Stimulated activated CD4-positive, alpha-beta T cell treated with anti-CD3 and anti-CD28 coated beads, Interleukin-2, amount 100 ng/mL, for 48 hours (primary cell): ENCODE data around the gene NAA38.
"Not testable (repeated sequence)": the region's sequence is repeated elsewhere in the genome, so short reads cannot be mapped to it uniquely, and the experiment has no call there.

Source experiments
- DNase-seq, 2 donors: peaks; one replicate each; pipeline ENCODE4 v3.0.0-alpha.2; 2020

The NAA38 gene

DNA sequence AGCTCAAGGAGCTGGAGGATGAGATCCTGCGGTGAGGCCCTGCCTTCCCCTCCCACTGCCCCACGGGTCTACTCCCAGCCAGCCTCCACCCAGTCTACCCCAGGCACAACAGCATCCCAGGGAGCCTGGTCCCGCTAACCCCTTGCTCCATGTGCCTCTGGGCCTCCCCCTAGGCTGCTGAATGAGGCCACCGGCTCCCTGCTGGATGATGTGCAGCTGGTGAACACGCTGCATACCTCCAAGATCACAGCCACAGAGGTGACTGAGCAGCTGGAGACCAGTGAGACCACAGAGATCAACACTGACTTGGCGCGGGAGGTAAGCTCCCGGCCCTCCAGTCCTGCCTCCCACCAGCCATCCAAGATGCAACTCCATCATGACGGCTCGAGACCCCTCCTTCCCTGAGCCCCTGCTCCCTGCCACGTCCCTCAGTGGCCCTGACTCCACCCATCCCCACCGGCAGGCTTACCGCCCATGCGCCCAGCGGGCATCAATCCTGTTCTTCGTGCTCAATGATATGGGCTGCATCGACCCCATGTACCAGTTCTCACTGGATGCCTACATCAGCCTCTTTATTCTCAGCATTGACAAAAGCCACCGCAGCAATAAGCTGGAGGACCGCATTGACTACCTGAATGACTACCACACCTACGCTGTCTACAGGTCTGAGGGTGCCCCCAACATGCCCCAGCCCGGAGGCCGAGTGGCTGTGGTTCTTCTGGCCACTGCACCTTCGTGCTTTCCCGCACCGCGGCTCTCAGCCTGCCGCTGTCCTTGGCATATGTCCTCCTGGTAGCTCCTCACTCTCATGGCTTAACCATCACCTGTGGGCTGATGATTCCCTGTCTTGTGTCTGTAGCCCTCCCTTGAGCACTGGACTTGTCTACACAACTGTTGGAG lies 38.4 kb downstream of the NAA38 start:
- no peak for DNase-seq

DNA sequence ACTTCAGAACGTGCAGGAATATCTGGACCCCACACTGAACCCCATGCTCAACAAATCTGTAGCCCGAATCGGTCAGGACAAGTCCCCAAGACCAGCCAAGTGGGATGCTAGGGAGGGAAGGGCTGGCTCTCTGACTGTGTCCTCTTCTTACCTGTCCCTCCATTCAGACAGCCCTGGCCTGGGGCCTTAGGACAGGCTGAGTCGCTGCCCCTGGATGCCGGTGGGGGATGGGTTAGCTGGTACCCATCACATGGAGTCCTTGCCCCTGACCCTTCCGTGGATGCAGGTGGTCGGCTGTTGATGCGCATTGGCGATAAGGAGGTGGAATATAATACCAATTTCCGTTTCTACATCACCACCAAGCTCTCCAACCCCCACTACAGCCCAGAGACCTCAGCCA lies 39.3 kb downstream of the NAA38 start:
- no peak for DNase-seq

- no peak for DNase-seq
Measured at GRCh38 chr17:7817643-7817964, 39.8 kb downstream of the NAA38 start.

- DNase-seq: no peak
Measured at GRCh38 chr17:7816926-7817642, 40.3 kb downstream of the NAA38 start.

GRCh38 chr17:7814969-7815368 lies 42.4 kb downstream of the NAA38 start:
- no peak for DNase-seq

DNA sequence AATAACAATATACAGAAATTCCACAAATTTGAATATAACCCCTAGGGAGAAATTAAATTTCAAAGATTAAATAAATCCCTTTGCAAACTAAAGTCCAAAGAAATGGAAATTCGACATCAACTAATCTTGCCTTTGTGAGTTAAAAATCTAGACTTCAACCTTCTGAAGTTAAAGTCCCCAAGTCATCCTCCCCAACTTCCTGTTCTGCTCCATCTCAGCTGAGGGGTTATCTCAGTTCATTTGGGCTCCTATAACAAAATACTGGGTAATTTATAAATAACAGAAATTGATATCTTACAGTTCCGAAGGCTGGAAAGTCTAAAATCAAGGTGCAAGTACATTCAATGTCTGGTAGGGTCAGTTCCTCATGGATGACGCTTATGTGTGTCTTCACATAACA lies 46.1 kb downstream of the NAA38 start:
- DNase-seq: no peak

GRCh38 chr17:7809791-7810343 lies 47.5 kb downstream of the NAA38 start:
- DNase-seq: not testable (repeated sequence)

DNA sequence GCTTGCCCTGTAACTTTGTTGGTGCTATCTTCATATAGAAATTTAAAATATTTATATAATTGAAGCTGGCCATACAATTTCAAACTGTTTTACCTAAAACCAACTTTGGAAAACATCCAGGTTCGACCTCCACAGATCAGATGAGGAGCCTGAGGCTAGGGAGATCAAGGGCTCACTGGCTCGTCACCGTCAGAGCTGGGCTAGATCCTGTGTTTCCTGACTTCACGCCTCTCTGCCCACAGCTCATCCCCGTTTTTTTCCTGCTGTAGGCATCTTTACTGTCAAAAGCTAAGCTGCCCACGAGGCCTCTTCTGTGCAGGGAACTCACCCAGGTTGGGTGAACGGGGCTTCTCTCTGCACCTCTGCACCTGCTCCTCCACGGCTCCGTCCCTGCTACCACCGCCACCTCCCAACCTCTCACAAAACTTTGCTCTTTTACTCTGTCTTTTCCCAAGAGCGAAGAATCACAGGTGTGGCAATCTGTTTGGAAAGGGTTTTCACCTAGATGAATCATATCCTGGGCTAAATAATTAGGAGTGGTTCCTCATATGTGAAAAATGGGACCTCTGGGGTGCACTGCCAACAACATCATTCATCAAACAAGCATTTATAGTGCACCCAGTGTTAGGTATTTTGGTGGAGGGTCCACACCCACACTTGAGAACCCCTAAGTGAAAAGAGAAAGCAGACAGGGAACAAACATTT lies 48.1 kb downstream of the NAA38 start:
- no peak for DNase-seq

- DNase-seq: no peak
Measured at GRCh38 chr17:7807206-7807605, 50.2 kb downstream of the NAA38 start.
